Activated B cell treated with CpG ODN at 0.5 μM for 24 hours (primary cell): ENCODE results near the gene CDC73. TPM values are rescaled to one million over a fixed set of nuclear protein-coding genes. Genes with fewer than 3 reads are reported as not detected.

Source experiments
- ATAC-seq: fragments of 200-7000 bp; cut with Tn5 transposase; one replicate; pipeline ENCODE4 v1.10.0; 2021; ENCODE audit warnings: low read depth, mild to moderate bottlenecking, moderate library complexity
- CTCF ChIA-PET: fragments of 350-600 bp; sonication (Branson Sonifier 250); formaldehyde crosslinking; loops from one replicate; lab custom pipeline; 2021; ENCODE audit warnings: antibody characterized with exemption; lab: Charles Lee
- POLR2A ChIA-PET: fragments of 350-600 bp; sonication (Branson Sonifier 250); formaldehyde crosslinking; loops from one replicate; lab custom pipeline; 2021; ENCODE audit warnings: antibody characterized with exemption; lab: Charles Lee
- DNase-seq: peaks from one replicate; pipeline ENCODE4 v3.0.0; 2022
- H3K27ac Mint-ChIP-seq: one replicate; pipeline ENCODE4 v1.8.0; 2020; ENCODE audit warnings: mixed read lengths
- H3K27me3 Mint-ChIP-seq: one replicate; pipeline ENCODE4 v1.8.0; 2021; ENCODE audit warnings: mixed read lengths
- H3K36me3 Mint-ChIP-seq: one replicate; pipeline ENCODE4 v1.8.0; 2021; ENCODE audit warnings: low read depth, mixed read lengths
- H3K4me1 Mint-ChIP-seq: one replicate; pipeline ENCODE4 v1.8.0; 2021; ENCODE audit warnings: mixed read lengths
- H3K4me3 Mint-ChIP-seq: one replicate; pipeline ENCODE4 v1.8.0; 2020; ENCODE audit warnings: mild to moderate bottlenecking, mixed read lengths
- H3K9me3 Mint-ChIP-seq: one replicate; pipeline ENCODE4 v1.8.0; 2020; ENCODE audit warnings: mixed read lengths
- CTCF ChIP-seq: fragments of 200-600 bp; IDR thresholded peaks from one replicate; pipeline ENCODE4 v1.8.0; 2022; ENCODE audit warnings: antibody characterized with exemption, mild to moderate bottlenecking
- intact Hi-C: fragments of 100-400 bp; cut with micrococcal nuclease; formaldehyde crosslinking; loops from one replicate; pipeline ENCODE4 v1.15.1; 2024
- total RNA-seq: library from RNA; stranded (reverse); gene quantifications from 2 replicates; pipeline ENCODE4 v1.2.3, GENCODE V29; 2022

The CDC73 gene
- total RNA-seq, 1 donor from 2014 or later, result 59.1 TPM

GRCh38 chr1:193213998-193214397 is 92.2 kb downstream of the CDC73 start:
- CTCF ChIA-PET, result no interaction called here
- Mint-ChIP-seq H3K36me3 (peaks cover 68% of the 10 kb centered on the region), H3K27ac (no peak overlapping the region), H3K9me3 (no peaks in the 10 kb centered on the region), H3K27me3 (no peaks in the 10 kb centered on the region), H3K4me3 (no peak overlapping the region), H3K4me1 (peaks cover 11% of the 10 kb centered on the region)
- intact Hi-C loops, result no loop called here
- POLR2A ChIA-PET, result no interaction called here
- DNase-seq, result no peak
- no peak for TF ChIP-seq CTCF
- no peak for ATAC-seq

GRCh38 chr1:193216920-193217319 is 95.1 kb downstream of the CDC73 start:
- TF ChIP-seq CTCF, result no peak
- H3K27me3 Mint-ChIP-seq, result no peaks in the 10 kb centered on the region
- H3K27ac Mint-ChIP-seq, result no peak overlapping the region
- H3K36me3 Mint-ChIP-seq, result peaks cover 65% of the 10 kb centered on the region
- intact Hi-C loops, result no loop called here
- no peaks in the 10 kb centered on the region for H3K9me3 Mint-ChIP-seq
- ATAC-seq (no peak), DNase-seq (no peak)
- peaks cover 1% of the 10 kb centered on the region for H3K4me1 Mint-ChIP-seq
- ChIA-PET CTCF (no interaction called here), POLR2A (no interaction called here)
- no peak overlapping the region for H3K4me3 Mint-ChIP-seq

GRCh38 chr1:193219391-193219790 is 97.6 kb downstream of the CDC73 start:
- no peak overlapping the region for H3K27ac Mint-ChIP-seq
- no peak for DNase-seq
- no peaks in the 10 kb centered on the region for H3K4me1 Mint-ChIP-seq
- intact Hi-C loops, result no loop called here
- POLR2A ChIA-PET, result no interaction called here
- H3K9me3 Mint-ChIP-seq, result no peaks in the 10 kb centered on the region
- no peaks in the 10 kb centered on the region for H3K27me3 Mint-ChIP-seq
- peaks cover 62% of the 10 kb centered on the region for H3K36me3 Mint-ChIP-seq
- ATAC-seq, result no peak
- H3K4me3 Mint-ChIP-seq, result no peak overlapping the region
- CTCF ChIA-PET, result no interaction called here
- TF ChIP-seq CTCF, result no peak

DNA sequence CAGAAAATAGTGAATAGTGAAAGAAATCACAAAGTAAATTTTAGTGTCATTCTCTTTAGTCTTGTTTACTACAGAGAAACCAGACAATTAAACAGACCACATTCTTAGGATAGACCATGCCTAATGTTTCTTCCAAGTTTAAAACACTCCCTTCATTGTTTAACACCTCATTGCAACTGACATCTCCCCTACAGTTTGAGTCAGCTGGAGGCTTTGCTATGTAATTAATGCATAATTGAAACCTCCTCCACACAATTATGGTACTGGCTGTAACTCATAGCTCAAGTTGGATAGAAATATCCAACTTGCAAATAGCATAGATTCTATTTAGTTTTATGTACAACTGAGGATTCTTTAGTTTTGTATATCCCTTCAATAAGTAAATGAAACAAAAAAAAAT is 99.8 kb downstream of the CDC73 start:
- ChIA-PET POLR2A (no interaction called here), CTCF (no interaction called here)
- no peak overlapping the region for H3K27ac Mint-ChIP-seq
- TF ChIP-seq CTCF, result no peak
- H3K27me3 Mint-ChIP-seq, result no peaks in the 10 kb centered on the region
- no peak for ATAC-seq
- H3K9me3 Mint-ChIP-seq, result peaks cover 3% of the 10 kb centered on the region
- intact Hi-C loops, result no loop called here
- DNase-seq, result no peak
- peaks cover 67% of the 10 kb centered on the region for H3K36me3 Mint-ChIP-seq
- no peak overlapping the region for H3K4me3 Mint-ChIP-seq
- H3K4me1 Mint-ChIP-seq, result peaks cover 3% of the 10 kb centered on the region

GRCh38 chr1:193222056-193222615 is 100.3 kb downstream of the CDC73 start:
- POLR2A ChIA-PET, result no interaction called here
- ATAC-seq (no peak), DNase-seq (no peak)
- Mint-ChIP-seq H3K9me3 (peaks cover 3% of the 10 kb centered on the region), H3K27ac (no peak overlapping the region), H3K27me3 (no peaks in the 10 kb centered on the region), H3K36me3 (peaks cover 66% of the 10 kb centered on the region), H3K4me1 (peaks cover 3% of the 10 kb centered on the region), H3K4me3 (no peak overlapping the region)
- TF ChIP-seq CTCF, result no peak
- CTCF ChIA-PET, result no interaction called here
- intact Hi-C loops, result no loop called here
